Lower lobe of right lung (tissue), 2 donors: ENCODE measurements around the gene TNFRSF4. TPM values are rescaled to one million over a fixed set of nuclear protein-coding genes. Genes with fewer than 3 reads are reported as not detected.

Experiments used
- ATAC-seq, 2 donors: fragments of 200-7000 bp; cut with Tn5 transposase; one replicate each; pipeline ENCODE4 v1.9.1; 2020 to 2022; ENCODE audit warnings: mild to moderate bottlenecking in 2 of 2, moderate library complexity in 2 of 2
- DNase-seq: peaks from one replicate; pipeline ENCODE4 v3.0.0-alpha.2; 2020
- H3K27ac ChIP-seq: fragments of 200-600 bp; one replicate; pipeline ENCODE4 v1.8.0; 2022
- H3K27me3 ChIP-seq: fragments of 200-600 bp; one replicate; pipeline ENCODE4 v1.8.0; 2022; ENCODE audit warnings: low read depth
- H3K36me3 ChIP-seq: fragments of 200-600 bp; one replicate; pipeline ENCODE4 v1.8.0; 2022; ENCODE audit warnings: mild to moderate bottlenecking
- H3K4me1 ChIP-seq: fragments of 200-600 bp; one replicate; pipeline ENCODE4 v1.8.0; 2022
- H3K4me3 ChIP-seq: fragments of 200-600 bp; one replicate; pipeline ENCODE4 v1.8.0; 2022; ENCODE audit warnings: mild to moderate bottlenecking
- H3K9me3 ChIP-seq: fragments of 200-600 bp; one replicate; pipeline ENCODE4 v1.8.0; 2022
- CTCF ChIP-seq: fragments of 200-600 bp; IDR thresholded peaks from one replicate; pipeline ENCODE4 v1.8.0; 2022; ENCODE audit warnings: antibody characterized with exemption, mild to moderate bottlenecking
- intact Hi-C: fragments of 100-400 bp; cut with DNase I; formaldehyde crosslinking; loops from one replicate; pipeline ENCODE4 v1.11.0; 2022
- total RNA-seq: library from RNA; stranded (reverse); fragmentation: NEBNext Ultra II Directional; extraction: Animal tissue kit (Norgen Biotek cat#: 25700); gene quantifications from one replicate; pipeline ENCODE4 v1.2.1, GENCODE V29; 2021
- donor health status: DM: no; HTN: yes; CAD: no; lungs with severe emphysema.

TNFRSF4 gene
- total RNA-seq, 1 donor from 2014 or later, result 3.0 TPM

GRCh38 chr1:1232796-1233566, 19.0 kb upstream of the TNFRSF4 start:
- intact Hi-C loops, result no loop called here
- H3K9me3 ChIP-seq, result no peaks in the 10 kb centered on the region
- TF ChIP-seq CTCF, result no peak
- peaks cover 13% of the 10 kb centered on the region for H3K27me3 ChIP-seq
- ATAC-seq (no peak), DNase-seq (peak; percentile 60)
- H3K27ac ChIP-seq, result no peak overlapping the region
- H3K36me3 ChIP-seq, result peaks cover 12% of the 10 kb centered on the region
- H3K4me3 ChIP-seq, result peak overlapping the region; percentile 49
- H3K4me1 ChIP-seq, result peaks cover 34% of the 10 kb centered on the region

GRCh38 chr1:1232208-1232795, 18.3 kb upstream of the TNFRSF4 start, which contains the start of gene B3GALT6:
Gene B3GALT6 (plus strand): TSS chr1:1232237. CDS start chr1:1232279, 42 bp downstream.
- Histone ChIP-seq H3K9me3 (no peaks in the 10 kb centered on the region), H3K27ac (peak within 1 kb of the TSS; percentile 92), H3K27me3 (peaks cover 6% of the 10 kb centered on the region), H3K36me3 (peaks cover 19% of the 10 kb centered on the region), H3K4me1 (peaks cover 33% of the 10 kb centered on the region), H3K4me3 (peak within 1 kb of the TSS; percentile 99)
- DNase-seq (peak; percentile 60), ATAC-seq (no peak)
- TF ChIP-seq CTCF, result no peak
- intact Hi-C loops, result no loop called here

- peak; percentile 97 to 98 for ATAC-seq
- no peak for TF ChIP-seq CTCF
- Histone ChIP-seq H3K9me3 (no peaks in the 10 kb centered on the region), H3K27ac (peak within 1 kb of the TSS; percentile 92), H3K4me3 (peak within 1 kb of the TSS; percentile 99), H3K4me1 (peaks cover 31% of the 10 kb centered on the region), H3K27me3 (no peaks in the 10 kb centered on the region), H3K36me3 (peaks cover 26% of the 10 kb centered on the region)
- DNase-seq, result peak; percentile 98
- intact Hi-C loops, result no loop called here
Observed at GRCh38 chr1:1231400-1232207, 17.7 kb upstream of the TNFRSF4 start, which contains the start of gene SDF4. Gene SDF4 (minus strand): TSS chr1:1232001. CDS start chr1:1228772, 3,229 bp downstream.

GRCh38 chr1:1230656-1231399, 16.9 kb upstream of the TNFRSF4 start:
- Histone ChIP-seq H3K4me3 (peak overlapping the region; percentile 99), H3K9me3 (no peaks in the 10 kb centered on the region), H3K27ac (peak overlapping the region; percentile 92), H3K4me1 (peaks cover 31% of the 10 kb centered on the region), H3K27me3 (no peaks in the 10 kb centered on the region), H3K36me3 (peaks cover 34% of the 10 kb centered on the region)
- DNase-seq (no peak), ATAC-seq (peak in 1 of 2 donors; percentile 5)
- TF ChIP-seq CTCF, result no peak
- intact Hi-C loops, result no loop called here

- H3K4me1 ChIP-seq, result peaks cover 31% of the 10 kb centered on the region
- DNase-seq (no peak), ATAC-seq (no peak)
- H3K27me3 ChIP-seq, result no peaks in the 10 kb centered on the region
- H3K9me3 ChIP-seq, result no peaks in the 10 kb centered on the region
- H3K36me3 ChIP-seq, result peaks cover 43% of the 10 kb centered on the region
- peak overlapping the region; percentile 99 for H3K4me3 ChIP-seq
- H3K27ac ChIP-seq, result no peak overlapping the region
- intact Hi-C loops, result no loop called here
- TF ChIP-seq CTCF, result no peak
Observed at GRCh38 chr1:1229770-1230169, 15.8 kb upstream of the TNFRSF4 start.
